ENCODE measurements around the gene WDR44.
"Not testable (repeated sequence)": the region's sequence is repeated elsewhere in the genome, so short reads cannot be mapped to it uniquely, and the experiment has no call there.

Gene WDR44, protein sequence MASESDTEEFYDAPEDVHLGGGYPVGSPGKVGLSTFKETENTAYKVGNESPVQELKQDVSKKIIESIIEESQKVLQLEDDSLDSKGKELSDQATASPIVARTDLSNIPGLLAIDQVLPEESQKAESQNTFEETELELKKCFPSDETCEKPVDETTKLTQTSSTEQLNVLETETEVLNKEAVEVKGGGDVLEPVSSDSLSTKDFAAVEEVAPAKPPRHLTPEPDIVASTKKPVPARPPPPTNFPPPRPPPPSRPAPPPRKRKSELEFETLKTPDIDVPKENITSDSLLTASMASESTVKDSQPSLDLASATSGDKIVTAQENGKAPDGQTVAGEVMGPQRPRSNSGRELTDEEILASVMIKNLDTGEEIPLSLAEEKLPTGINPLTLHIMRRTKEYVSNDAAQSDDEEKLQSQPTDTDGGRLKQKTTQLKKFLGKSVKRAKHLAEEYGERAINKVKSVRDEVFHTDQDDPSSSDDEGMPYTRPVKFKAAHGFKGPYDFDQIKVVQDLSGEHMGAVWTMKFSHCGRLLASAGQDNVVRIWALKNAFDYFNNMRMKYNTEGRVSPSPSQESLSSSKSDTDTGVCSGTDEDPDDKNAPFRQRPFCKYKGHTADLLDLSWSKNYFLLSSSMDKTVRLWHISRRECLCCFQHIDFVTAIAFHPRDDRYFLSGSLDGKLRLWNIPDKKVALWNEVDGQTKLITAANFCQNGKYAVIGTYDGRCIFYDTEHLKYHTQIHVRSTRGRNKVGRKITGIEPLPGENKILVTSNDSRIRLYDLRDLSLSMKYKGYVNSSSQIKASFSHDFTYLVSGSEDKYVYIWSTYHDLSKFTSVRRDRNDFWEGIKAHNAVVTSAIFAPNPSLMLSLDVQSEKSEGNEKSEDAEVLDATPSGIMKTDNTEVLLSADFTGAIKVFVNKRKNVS

DNA sequence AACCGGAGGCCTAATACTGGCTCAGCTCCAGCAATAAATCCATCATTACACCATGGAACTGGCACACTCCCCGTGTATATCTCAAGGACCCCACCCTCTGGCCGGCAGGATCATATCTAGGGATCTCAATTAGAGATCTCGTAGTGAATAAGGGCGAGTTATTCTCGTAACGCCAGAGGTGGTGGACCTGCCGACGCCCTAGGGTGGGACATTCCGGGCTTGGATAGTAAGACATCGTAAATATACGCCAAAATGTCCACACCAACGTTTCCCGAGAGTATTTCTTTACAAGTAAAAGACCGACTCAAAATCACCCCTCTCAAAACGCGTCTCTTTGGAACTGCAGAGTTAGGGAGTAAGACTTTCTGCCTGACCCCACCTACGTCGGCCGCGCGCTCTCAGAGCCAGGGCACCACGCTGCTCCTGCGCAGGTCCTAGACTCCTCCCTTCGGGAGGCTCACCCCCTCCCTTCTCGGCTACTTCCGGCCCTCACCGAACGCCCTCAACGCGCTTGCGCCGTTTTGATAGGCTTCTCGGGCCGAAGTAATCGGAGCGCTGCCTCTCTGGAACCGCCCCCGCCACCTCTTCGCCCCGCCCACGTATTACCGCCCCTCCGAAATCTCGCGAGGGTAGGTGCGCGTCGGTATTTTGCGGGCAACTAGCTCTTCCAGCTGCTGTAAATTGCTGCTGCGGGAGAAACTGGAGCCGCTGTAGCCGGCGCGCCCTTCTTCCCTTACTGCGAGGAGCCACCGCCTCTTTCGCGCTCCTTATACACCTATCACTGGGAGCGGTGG is at the start of gene WDR44:
TSS of gene WDR44 (plus strand) at position 643 of the 794 bp plus-strand sequence. CDS start 398 bp downstream, outside the sequence.
- DNase-seq, result peak; percentile 60

DNA sequence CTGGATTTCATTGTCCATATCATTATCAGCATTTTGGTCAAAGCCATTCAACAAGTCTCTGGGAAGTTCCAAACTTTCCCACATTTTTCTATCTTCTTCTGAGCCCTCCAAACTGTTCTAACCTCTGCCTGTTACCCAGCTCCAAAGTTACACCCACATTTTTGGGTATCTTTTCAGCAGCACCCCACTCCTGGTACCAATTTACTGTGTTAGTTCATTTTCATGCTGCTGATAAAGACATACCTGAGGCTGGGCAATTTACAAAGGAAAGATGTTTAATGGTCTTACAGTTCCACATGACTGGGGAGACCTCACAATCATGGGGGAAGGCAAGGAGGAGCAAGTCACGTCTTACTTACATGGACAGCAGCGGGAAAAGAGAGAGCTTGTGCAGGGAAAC is 40.1 kb upstream of the WDR44 start:
- DNase-seq, result not testable (repeated sequence)

DNA sequence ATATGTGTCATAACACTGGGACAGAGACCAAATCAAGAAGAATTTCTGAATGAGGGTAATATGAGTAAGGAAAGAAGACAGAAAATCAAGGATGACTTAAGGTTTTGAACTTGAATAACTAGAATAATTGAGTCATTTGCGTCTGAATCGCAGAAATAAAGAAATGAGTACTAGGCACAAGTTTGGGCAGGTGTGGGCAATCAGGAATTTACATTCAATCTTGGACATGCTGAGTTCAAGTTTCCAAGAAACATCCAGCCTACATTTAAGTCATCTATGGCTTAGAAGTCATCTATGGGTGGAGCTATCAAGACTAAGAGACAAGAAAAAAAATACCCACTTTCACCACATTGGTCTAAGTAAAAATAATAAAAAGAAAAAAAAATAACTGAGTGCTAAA is 30.4 kb upstream of the WDR44 start:
- DNase-seq, result no peak

DNA sequence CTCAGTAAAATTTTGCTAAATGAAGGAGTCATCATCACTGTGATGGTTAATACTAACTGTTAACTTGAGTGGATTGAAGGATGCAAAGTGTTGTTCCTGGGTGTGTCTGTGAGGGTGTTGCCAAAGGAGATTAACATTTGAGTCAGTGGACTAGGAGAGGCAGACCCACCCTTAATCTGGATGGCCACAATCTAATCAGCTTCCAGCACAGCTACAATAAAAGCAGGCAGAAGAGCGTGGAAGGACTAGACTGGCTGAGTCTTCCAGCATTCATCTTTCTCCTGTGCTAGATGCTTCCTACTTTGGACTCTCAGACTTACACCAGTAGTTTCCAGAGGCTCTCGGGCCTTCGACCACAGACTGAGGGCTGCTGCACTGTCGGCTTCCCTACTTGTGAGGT is 21.3 kb upstream of the WDR44 start:
- DNase-seq, result no peak

DNA sequence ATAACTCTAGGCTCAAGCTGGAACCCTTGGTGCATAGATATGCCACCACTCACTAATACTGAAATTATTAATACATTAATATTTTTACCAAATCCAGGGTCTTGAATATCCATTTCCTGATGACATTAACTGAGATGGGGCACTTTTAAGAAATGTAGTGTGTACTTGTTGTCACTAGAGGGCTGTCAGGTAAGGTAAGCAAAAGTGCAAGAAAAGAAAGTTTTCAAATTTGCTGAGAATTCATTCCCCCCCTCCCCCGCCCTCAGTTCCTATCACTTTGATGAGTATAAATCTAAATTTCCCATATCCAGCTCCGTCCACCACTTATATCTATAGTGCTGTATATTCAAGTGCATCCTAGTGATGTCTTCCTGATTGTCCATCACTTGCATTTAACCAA is 20.5 kb upstream of the WDR44 start:
- no peak for DNase-seq

DNA sequence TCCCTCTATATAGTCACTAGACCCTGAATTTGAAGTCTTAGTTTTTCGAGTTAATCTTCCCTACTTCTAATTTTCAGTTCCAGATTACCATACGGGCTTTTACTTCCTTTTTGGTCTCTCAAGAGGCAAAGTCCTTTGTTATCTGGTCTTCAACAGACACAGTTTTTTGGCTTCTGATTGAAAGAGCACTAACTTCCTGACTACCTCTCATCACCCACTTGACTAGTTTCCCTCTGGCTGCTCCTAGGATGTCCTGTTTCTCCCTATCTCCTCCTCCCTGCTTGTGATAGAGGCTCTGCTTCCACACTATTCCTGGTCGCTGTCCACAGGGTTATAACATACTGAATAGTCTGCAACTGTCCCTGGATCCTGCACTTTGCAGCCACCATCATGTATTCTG is 16.7 kb upstream of the WDR44 start:
- no peak for DNase-seq

DNA sequence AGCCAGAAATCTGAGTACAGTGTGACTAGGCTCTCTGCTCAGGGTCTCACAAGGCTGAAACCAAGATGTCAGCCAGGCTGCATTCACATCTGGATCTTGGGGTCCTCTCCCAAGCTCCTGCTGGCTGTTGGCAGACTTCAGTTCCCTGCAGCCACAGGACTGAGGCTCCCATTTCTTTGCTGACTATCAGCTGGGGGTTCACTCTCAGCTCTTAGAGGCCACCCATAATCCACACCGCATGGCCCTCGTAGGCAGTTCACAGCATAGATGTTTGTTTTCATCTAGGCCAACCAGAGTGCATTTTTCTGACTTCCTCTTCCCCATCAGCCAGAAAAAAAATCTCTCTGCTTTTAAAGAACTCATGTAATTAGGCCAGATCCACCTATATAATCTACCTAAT is 8.2 kb upstream of the WDR44 start:
- no peak for DNase-seq

DNA sequence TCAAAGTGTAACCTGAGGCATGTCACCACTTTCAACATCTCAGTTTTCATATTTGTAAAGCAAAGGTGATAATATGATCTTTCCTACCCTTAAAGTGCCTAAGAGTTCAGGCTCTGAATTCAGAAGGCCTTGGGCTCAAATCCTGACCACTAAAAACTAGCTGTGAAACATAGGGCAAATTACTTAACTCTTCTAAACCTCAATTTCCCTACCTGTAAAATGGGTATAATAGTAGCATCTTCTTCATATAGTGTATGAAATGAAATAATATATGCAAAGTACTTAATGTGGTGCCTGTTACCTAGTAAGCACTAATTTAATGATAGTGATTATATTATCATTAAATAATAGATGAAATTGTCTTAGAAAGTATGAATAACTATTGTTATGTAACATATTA is 7.0 kb upstream of the WDR44 start:
- no peak for DNase-seq

DNA sequence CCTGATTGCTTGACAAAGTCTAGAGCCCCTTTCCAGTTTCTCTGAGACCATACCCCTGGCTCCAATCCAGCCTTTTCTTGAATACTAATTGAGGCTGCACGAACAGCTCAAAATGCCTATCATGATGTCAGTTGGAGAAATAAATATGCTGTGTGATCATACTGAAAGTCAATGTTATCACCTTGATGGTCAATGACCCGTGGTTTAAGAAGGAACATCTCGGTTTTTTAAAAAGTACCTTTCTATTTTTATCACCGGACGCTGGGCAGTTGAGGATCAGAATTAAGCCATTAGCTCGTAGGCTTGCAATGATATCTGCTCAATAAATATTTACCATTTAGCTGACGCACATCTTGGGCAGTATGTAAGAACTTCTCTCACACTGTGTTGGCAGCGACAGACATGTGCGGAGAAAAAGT is 852 bp upstream of the WDR44 start:
- peak; percentile 2 for DNase-seq

DNA sequence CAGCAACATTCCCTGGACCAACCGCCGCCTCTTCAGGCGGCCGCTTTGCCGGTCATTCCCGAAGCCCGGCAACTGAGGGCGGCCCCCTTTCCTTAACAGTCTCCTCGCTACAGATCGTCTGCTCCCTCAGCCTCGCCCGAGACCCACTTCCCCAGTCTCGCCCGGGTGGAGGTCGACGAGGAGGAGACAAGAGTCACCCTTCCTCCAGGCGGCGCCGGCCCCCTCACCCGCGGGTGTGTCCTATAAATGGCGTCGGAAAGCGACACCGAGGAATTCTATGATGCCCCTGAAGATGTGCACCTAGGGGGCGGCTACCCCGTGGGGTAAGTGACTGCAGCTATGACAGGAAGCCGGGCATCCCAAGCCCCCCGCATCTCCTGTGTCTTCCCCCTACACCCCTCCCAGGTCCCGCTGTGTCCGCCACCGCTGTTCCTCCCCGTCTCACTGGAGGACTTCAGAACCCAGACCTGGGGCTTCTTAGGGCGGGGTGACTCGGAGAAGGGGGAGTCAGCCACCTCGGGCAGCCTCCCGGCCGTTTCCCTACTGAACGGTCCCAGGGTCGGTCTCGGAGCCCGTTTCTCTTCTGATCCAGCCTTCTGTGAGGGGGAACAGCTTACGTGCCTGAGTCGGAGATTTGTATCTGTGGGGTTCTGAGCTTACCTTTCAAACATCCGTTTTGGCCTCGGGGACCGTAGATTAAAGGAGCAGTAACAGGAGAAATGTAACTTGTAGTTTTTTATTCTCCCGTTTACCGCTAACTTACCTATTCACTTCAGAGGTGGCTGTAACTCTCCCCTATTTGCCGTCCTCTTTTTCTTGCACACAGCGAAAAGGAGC is 570 bp downstream of the WDR44 start:
- no peak for DNase-seq

DNA sequence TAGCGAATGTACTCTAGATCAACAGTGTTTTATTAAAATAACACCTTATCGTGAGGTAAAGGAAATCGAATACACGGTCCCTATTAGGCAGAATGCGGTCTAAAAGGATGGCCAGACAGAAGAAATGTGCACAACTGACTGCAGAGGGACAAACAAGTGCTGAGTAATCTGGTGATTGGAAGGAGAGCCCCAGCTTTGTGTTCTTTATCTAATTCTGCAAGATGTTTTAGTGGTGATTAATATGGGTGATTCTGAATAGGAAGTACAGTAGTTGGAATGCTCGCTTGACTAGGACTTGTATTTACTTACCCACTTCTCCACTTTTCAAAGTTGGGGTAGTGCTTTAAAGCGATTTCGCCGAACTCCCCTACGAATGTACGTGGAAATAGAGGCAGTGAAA is 1.2 kb downstream of the WDR44 start:
- DNase-seq, result no peak

DNA sequence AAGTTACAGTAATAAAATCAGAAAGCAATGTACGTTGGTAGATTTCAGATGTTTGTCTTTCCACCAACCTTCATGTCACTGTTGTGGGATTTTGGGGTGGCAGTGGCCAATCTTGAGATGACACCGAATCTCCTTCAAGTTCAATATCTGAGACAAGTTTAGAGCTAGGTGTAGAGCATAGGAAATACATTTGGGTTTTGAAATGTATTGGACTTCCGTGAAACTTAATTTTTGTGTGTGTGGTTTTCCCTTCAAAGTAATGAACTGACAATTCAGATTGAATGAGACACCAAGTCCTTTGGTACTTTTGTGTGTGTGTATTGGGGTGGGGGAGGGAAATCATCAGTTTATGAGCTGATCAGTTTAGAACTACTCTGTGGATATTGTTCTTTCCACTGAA is 1.8 kb downstream of the WDR44 start:
- DNase-seq, result no peak

DNA sequence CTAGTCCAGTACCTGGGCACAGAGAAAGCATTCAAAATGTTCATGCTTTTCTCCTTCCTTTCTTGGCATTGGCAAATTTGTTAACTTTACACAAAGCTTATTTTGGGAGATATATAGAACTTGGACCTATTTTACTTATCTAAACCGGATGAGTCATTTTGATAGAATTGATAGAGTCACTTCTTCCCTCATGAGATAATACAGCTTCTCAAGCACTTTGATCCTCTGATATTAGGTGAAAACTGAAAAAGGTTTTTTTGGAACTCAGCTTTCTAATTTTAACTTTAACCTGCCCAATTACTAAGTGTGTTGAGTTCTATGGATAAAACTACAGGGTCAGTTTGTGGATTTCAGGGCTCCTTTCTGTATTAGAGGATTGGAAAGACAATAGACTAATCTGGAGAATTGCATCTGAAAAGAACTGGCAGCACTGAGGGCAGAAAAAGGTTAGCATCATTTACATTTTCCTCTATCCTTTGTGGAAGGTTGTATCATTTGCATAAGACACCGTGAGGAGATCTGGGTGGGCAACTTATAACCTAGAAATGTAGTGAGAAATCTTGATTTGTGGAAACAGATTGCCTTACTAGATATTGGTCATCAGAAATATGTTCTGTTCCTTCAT is 2.4 kb downstream of the WDR44 start:
- no peak for DNase-seq

DNA sequence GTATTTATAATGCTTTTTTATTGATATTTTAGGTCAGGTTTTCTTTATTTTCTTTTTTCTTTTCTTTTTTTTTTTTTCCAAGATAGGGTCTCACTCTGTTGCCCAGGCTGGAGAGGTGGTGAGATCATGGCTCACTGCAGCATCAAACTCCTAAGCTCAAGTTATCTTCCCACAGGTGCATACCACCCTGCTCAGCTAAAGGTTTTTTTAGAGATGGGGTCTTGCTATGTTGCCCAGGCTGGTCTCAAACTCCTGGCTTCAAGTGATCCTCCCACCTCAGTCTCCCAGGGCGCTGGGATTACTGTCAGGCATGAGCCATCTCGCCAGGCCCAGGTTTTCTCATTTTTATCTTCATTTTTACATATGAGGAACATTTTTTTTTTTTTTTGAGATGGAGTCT is 3.3 kb downstream of the WDR44 start:
- DNase-seq, result no peak

DNA sequence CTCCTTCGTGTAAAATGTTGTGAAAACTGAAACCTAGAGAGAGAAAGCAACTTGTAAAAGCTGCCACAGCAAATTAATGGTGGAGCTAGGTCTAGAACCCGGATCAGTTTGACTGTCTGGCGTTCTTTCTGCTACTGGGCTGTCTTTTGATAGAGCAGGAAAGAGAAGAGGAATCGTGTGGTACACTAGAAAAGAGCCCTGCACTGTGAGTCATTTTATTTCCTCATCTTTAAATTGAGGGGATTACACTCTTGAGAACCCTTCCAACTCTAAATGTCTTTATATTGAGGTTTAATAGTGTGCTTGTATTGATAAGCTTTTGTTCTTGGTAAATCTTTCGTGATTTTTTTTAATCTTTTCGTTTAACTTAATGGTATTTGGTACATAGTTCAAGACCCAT is 4.3 kb downstream of the WDR44 start:
- no peak for DNase-seq

DNA sequence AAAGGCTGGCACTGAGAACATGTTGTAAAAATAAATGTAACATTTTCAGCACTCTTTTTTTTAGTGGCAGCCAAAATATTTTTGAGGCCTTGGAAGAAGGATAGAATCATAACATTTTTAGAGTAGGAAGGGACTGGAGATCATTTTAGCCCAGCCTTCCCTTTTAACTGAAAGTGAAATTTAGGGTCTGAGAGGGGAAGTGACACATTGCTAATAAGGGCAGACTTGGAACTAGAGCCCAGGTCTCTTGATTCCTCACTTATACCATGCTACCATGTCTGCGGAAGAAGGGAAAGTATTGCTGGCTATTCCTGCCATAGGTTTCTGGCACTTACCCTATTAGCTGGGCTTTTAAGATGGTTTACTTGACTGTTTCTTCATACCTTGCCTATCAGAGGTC is 4.8 kb downstream of the WDR44 start:
- no peak for DNase-seq

DNA sequence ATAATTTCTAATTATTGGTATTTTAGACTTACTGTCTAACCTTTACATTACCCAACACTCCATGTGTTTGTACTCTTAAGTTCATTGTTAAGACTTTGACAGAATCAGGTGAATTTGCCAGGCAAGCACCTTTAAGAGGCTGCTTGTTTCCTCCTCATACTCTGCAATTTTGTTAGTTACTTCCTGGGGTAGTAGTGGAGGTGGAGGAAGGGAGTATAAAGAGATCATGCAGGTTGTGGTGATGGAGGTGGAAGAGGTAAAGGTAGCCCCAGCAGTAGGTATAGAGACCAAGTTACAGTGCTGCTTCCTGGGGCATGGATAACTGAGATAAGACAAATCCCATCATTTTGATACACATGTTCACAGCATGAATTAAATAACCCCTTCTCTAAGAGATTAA is 6.7 kb downstream of the WDR44 start:
- no peak for DNase-seq

DNA sequence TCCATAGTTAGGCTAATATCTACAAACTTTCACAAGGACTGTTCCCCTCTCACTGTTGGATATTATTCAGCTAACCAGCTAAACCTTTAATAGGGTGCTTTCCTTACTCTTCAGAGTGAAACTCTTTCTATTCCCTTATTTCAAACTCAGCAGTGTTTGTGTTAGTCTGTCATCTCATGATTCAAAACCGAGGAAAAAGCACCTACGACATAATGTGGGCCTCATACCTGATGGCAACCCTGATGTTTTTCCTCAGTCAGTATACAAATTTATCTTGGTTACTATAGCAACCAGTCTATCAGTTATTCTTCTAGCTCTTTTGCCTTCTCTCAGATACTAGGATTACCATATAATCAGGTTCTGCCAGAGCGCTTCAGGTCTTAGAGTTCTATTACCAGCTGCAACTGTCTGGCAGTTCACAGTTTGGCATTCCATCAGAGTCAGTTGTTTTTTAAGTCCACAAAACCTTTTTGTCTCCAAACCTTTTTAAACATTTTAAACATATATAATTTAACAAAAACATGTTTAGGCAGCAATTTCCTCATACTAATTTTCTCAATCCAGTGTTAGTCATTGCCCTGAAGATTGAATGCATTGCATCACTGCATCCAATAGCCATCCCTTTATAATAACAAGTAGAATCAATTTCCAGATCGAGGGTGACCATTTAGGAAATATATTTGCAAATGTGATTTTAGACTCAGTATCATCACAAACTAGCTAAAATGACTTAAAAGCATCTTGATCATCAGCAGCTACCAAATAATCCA is 7.4 kb downstream of the WDR44 start:
- no peak for DNase-seq

DNA sequence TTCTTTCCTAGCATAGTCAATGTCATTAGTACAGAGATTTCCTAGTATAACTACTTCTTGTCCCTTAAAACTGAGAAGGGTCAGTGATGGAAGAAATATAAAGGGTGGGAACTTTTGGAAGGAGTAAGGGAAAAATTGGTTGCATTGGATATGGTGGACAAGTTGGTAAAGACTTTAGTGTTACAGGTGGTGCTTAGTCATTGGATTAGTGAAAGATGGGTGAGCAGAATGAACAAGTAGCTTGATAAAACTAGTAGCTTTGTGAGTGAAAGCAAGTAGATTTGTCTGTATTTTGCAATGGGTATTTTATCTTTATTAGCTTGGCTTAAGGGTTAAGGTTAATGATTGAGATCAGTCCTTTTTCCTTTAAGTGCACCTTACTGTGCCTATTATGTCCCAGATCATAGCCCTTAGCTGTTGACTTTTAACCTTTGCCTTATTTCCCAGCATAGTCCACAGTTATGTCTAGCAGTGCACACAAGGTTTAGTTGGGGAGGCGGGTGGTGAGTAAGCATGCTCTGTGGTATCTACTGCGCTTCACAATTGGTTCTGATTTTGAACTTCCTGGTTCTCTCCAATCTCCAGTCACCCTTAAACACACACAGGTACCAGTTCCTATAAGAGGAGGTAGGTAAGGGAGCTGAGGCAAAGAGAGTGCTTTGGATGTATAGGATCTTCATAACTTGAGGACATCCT is 9.5 kb downstream of the WDR44 start:
- DNase-seq, result no peak

DNA sequence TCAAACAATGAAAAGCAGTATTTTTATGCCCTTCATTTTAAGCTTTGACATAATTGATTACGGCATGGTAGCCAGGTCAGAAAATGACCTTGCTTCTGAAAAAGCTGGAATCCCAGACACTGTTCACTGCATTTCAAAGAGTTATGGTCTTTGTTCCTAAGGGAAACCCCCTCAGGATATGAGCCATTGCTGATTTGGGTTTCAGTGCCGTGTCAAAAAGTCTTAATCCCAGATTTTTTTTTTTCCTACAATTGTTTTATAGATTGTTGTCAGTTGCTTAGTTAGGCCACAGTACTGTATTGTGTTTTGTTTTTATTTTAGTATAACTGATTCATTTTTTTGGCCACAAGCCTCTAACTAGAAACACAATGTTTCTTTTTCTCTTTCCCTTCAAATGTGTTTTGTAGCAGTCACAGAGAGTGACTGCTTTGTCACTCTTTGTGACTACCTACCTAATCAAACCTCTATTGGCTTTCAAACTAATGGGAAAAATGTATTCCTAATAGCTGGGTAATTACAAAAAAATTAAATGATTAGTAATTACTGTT is 10.3 kb downstream of the WDR44 start:
- no peak for DNase-seq
